HG02943 (cell line): ENCODE data around the gene STOX2.
"Not testable (repeated sequence)": the region's sequence is repeated elsewhere in the genome, so short reads cannot be mapped to it uniquely, and the experiment has no call there.

Source experiments
- ATAC-seq: cut with Tn5 transposase; IDR thresholded peaks from one replicate; pipeline ENCODE4 v1.9.1; 2021; ENCODE audit warnings: mild to moderate bottlenecking, low read depth, moderate library complexity; ENCODE audit not compliant: unreplicated experiment

Gene STOX2

DNA sequence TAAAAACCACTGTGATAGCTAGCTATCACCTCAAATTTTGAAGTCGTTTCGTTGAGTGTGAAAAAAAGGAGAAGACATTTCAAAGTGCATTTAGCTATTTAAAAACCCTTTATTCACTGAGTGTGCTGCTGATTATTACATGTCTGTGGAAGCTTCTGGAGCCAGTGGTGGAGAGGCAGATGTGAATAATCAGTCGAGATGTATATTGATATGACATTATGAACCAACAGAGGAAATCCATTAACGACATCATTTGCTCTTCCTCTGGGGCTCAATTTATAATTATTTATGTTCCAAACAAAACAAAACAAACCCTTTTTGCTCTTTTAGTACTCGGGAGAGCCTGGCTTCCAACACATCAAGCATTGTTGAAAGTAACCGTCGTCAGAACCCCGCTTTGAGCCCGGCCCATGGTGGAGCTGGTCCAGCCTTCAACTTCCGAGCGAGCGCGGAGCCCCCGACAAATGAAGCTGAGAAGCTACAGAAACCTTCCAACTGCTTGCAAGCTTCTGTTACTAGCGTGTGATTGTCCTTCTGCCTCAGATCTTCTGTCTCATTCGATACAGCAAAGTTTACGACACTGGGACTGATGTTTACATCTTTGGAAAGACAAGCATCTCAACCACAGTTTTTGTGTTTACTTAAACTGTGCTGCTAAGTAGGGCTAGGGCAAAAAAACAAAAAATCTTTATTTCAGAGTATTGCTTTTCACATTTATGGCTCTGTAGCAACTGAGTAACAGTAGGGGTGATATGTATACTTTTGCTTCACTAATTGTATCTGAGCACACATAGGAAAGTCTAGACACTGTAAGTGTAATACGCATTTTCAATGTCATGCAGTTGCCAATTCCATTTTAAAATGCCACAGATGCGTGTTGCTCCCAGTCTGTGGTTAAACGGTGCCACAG lies 111.9 kb downstream of the STOX2 start:
- no peak for ATAC-seq

GRCh38 chr4:184019076-184019475 lies 114.0 kb downstream of the STOX2 start:
- no peak for ATAC-seq

- ATAC-seq = no peak
Observed at GRCh38 chr4:184019667-184020623, 114.8 kb downstream of the STOX2 start.

DNA sequence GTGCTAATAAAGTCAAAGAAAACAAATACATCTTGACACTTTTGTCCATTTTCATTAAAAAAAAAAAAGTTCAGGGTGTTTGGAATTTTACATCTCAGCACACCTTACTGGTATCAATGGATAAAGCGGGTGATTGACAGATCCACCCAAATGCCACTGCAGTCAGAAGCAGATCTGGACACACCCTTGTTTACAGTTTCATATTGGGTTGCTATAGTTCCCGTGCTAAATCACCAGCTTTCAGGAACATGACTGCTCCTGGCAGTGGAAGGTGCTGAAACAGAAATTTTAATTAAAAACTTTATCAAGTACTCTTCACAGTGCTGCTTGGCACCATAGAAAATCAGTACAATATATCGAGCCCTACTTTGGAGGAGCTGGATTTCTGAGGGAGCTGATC lies 116.3 kb downstream of the STOX2 start:
- no peak for ATAC-seq

- no peak for ATAC-seq
Observed at GRCh38 chr4:184022679-184023383, 117.7 kb downstream of the STOX2 start.

DNA sequence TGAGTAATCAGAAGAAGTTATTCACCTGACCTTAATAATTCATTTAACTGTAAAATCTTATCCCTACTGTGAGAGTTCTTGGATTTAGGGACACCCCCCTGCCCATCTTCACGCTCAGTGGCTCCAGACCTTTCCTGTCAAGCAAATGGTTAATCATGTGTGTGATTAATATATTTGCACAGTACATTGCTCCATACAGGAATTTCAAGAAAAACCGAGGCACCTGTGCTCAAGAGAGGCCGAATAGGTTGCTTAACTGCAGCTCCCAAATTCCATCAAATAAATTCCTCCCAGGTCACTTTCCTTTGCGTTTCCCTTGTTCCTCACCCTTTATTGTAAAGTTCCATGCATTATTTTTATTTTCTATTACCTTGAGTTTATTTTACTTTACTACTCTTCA lies 119.5 kb downstream of the STOX2 start:
- no peak for ATAC-seq

DNA sequence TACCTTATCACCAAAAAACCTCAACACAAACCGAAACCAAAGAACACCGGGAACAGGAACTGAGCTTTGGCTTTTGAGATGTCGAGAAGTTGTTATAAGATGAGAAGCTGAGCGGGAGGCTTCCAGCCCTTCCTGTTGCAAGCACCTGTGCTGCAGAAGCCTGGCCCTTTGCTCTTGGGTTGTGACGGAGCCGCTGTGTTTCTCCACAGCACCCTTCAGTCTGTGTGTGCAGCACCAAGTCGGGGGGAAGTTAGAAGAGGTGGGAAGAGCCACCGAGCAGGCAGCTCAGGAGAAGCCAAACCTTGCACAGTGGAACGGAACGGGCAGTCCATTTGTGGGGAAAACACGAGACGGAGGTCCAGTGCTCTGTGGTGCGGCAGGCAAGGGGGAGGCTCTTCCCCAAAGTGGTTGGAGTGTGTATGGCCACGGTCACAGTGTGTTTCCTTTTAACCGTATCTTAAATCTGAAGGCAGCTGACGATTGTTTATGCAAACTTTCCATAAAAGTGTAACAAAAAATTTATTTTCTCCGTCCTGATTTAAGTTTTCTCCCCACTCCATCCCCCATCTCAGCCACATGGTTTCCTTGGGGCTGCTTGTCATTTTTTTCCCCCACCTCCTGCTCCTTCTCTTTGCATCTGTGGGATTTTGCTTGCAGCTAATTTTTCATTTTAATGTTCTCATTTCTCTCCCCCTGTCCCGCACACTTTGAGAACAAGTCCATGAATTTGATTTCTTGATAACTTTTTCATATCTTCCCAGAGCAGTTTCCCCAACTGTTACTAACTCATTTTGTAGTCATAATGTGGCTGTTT lies 123.7 kb downstream of the STOX2 start:
- ATAC-seq = no peak

DNA sequence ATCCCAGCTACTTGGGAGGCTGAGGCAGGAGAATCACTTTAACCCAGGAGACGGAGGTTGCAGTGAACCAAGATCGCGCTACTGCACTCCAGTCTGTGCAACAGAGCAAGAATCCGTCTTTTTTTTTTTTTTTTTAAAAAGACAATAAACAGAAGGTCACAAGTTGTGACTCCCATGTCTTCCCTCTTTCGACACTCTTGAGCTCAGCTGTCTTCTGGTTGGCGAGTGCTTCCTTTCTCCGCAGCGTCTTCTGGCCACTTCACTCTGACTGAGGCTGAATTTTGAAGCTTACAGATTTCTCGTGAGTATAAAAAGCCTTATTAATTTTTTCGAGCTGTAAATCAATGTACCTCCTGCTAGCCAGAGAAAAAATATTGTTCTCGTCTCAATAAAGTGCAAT lies 124.9 kb downstream of the STOX2 start:
- ATAC-seq = no peak

DNA sequence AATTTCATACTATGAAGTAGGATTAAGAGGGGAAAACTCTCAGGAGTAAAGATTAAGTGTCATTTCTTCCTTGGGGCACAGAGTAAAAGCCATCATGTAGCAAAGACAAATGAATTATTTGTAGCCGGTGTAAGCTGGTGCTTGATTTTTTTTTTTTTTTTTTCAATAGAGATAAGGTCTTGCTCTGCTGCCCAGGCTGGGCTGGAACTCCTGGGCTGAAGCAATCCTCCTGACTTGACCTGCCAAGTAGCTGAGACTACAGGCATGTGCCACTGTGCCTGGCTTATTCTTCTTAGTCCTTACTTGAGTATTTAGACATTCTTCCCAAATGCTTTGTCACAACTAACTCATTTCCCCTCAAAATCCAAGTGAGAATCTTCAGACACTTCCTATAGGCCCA lies 125.7 kb downstream of the STOX2 start:
- ATAC-seq = no peak

- ATAC-seq = no peak
Observed at GRCh38 chr4:184032091-184032490, 127.0 kb downstream of the STOX2 start.

DNA sequence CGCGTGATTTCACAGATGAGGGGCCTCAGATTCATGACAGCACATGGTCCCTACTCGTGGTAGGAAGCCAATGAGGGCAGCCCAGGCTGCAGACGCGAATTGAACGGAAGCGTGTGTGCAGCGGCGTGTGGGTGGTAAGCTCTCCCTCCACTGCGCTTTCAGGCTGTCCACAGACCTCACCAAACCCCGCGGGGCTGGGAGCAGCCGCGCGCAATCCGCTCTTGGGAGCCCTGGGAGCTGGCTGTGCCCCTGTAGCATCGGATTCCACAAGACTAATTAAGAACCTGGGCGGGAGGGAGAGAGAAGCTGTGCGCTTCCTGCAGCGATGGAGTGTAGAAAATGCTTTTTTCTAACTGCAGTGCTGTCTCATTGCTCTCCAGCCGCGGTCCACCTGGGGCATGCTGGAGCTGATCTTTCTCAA lies 134.9 kb downstream of the STOX2 start:
- ATAC-seq = no peak

DNA sequence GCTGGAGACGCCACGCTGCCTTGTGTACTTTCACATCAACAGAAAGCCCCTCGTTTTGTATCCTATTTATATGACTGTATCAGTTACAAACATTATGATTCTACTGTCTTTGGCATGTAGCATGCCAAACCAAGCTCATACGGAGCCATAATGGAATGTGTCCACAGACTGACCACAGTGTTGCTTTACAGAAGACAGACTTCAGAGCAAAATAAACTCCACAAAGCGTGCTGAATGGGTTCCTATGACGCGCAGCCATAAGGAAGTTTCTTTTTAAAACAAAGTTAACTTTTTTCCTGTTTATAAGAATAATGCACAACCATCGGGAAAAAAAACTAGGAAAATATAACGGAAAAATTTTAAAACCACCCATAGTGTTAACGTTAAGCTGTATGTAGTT lies 136.0 kb downstream of the STOX2 start:
- ATAC-seq = no peak

- no peak for ATAC-seq
Observed at GRCh38 chr4:184046148-184046547, 141.0 kb downstream of the STOX2 start.

DNA sequence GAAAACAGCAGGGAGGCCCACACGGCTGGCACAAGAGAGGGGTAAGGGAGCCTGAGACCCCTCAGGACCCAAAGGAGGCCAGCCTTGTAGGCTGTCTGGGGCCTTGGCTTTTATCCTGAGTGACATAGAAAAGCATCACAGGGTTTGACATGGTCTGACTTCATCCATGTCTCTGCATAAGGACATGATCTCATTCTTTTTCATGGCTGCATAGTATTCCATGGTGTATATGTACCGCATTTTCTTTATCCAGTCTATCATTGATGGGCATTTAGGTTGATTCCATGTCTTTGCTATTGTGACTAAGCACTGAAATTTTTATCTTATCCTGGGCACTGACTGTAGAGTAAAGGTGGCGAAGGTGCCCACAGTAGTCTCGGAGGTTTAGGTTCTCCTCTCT lies 146.2 kb downstream of the STOX2 start:
- not testable (repeated sequence) for ATAC-seq

- ATAC-seq = no peak
Observed at GRCh38 chr4:184052616-184053015, 147.5 kb downstream of the STOX2 start.

- ATAC-seq = no peak
Observed at GRCh38 chr4:184053434-184053833, 148.3 kb downstream of the STOX2 start.

DNA sequence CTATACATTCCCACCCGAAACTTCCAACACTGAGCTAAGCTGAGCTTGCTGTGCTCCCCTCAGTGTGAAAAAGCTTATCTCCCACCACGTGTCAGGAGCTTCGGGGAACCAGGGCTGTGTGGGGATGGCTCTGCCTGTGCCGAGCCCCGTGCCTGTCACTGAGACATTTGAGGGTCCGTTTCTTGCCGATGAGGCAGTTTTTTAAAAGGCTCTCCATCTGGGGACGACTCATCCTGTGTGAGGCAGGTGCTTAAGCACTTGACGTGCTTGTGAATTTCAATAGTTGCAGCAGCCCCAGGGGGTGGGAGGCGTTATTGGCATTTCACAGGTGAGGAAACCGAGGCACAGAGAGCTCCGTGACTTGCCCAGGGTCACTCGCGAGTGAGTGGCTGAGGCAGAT lies 151.8 kb downstream of the STOX2 start:
- no peak for ATAC-seq

DNA sequence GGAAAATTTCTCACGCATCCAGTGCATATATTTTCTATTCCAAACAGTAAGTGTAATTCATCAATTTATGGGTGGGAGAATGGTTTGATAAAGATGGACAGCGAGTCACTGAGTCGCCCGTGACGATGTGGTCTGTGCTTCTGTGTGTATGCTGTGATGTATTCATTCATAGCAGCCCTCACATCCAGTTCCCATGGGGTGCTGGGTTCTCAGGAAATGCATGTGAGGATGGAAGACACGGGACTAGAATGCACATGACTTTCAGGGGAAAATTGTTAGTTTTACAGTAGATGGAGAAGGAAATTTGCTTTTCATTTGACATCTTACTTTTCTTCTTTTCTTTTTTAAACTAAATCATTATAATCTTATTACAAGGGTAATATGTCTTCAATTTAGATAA lies 152.9 kb downstream of the STOX2 start:
- no peak for ATAC-seq

GRCh38 chr4:184059099-184059498 lies 154.0 kb downstream of the STOX2 start:
- ATAC-seq = no peak

GRCh38 chr4:184061582-184061981 lies 156.5 kb downstream of the STOX2 start:
- ATAC-seq = no peak
